NCI-H460 (cell line): ENCODE data around the gene HHATL. TPM values are rescaled to one million over a fixed set of nuclear protein-coding genes. Genes with fewer than 3 reads are reported as not detected.

Experiments used
- DNase-seq: peaks from one replicate; pipeline ENCODE4 v3.0.0-alpha.2; 2016; ENCODE audit warnings: low read depth; ENCODE audit errors: extremely low read depth
- total RNA-seq: library from RNA; depleted of rRNA; stranded (reverse); fragments of >200 nt; shearing (Covaris generic); gene quantifications from 2 replicates; pipeline ENCODE4 v1.2.3, GENCODE V29; 2014

Gene HHATL
- total RNA-seq, 1 experiment from 2014 or later: not detected

GRCh38 chr3:42667523-42668412 is 34.8 kb downstream of the HHATL start:
- DNase-seq: no peak

DNA sequence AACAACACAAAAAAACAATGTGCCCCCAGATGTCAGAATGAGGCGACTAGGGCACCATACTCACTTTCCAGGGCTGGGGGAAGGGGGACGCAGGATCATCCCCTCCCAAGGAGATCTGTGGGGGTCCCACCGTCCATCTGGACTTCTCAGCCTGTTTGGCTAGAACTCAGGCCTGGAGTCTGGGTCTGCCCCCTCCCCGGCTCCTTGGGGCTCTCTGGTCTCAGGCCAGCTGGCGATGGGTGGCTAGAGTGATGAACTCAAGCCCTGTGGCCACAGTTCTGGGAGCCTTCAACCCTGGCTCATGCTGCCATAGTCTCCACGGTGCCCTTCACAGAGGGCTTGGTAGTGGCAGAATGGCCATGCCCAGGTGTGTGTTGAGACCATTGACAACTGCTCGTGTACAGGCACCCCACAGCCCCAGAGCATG is 35.5 kb downstream of the HHATL start:
- no peak for DNase-seq

DNA sequence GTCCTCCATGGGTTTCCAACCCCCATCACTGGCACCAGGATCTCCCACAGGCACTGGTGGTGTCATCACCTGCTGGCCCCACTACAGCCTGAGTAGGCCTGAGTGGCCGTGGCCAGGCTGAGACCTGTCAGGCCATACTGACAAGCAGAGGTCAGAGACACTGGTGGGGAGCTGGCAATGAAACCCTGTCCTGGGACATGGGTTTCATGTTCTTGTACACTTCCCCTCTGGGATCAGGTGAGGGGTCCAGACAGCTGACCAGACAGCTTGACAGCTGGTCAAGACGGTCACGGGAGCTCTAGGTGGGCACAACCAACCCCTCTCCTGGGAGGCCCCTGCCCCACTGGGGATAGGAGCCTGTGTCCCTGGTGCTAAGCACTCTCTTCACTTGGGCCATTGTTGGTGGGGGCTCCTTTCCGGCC is 36.0 kb downstream of the HHATL start:
- no peak for DNase-seq

DNA sequence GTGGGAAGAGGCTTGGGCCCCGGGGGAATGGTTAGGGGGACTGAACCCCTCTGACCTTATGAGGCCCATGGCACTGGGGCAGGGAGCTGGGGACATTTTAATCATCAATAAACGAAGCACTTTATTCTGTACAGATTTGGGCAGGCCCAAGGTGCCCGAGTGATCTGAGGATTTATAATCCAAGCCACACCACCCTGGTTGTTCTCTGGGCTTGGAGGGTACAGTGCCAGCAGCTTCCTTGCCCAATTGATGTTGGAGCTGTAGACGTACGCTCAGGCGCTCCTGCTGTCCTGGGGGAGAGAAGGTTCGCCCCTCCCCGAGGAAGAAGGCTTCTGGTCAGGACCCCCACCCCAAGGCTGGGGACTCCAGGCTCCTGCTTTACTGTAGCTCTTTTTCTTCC is 36.6 kb downstream of the HHATL start:
- no peak for DNase-seq

- DNase-seq: no peak
Measured at GRCh38 chr3:42665050-42665878, 37.3 kb downstream of the HHATL start.

GRCh38 chr3:42664438-42664803 is 38.2 kb downstream of the HHATL start:
- no peak for DNase-seq

DNA sequence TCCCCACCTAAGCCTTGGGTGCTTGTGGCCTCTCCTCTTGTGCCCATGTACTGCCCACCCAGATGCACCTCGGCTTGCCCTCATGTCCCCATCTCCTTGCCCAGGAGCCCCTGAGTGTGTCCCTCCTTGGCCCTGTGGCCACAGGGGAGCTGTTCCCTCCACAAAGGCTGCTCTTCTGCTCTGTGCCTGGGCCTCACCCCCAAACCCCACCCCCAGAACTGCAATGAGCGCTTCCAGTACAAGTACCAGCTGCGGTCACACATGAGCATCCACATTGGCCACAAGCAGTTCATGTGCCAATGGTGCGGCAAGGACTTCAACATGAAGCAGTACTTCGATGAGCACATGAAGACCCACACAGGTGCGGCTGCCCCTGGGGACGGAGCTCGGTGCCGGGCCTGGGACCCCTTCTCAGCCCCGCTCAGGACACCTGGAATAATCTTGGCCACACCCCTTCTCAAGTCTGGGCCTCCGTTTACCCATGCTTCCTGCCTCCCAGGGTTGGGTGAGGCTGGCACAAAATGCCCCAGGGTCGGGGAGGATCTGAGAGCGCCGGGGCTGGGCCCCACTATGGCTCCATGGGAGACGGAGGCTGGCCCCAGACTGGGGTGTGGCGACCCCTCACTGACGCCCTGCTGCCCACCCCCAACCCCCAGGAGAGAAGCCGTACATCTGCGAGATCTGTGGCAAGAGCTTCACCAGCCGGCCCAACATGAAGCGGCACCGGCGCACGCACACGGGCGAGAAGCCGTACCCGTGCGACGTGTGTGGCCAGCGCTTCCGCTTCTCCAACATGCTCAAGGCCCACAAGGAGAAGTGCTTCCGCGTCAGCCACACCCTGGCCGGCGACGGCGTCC is 38.8 kb downstream of the HHATL start:
- no peak for DNase-seq

- no peak for DNase-seq
Measured at GRCh38 chr3:42662813-42663535, 39.6 kb downstream of the HHATL start.

DNA sequence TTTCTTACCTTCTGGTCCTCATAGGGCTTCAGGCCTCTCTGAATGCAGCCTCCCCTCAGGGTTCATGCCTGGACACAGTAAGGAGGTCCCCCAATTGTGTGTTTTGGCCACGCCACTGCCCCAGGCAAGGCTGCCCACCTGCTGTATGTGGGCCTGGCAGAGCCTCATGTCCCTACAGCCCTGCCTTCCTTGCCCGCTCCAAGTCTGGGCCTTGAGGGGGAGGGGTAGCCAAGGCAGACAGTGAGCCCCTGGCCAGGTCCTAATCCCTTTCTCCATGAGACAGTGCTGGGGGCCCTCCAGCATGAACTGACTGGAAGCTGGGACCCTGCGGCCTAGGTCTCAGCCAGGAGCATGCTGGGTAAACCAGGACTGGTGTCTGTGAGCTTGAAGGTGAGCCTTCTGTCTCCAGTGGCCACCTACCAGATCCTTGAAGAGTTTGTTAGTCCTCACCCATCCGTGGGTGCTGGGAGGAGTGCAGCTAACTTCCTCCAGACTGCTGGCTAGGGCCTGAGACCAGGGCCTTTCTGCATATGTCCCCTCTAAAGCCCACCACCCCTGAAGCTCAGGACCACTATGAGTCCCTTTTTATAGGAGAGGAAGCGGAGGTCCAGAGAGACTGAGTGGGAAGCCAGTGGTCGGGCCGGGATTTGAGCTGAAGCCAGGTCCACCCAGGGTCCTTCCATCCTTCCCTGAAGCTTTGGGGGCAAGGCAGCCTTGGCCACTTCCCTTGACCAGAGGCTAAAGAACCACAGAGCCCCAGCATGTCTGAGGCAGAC is 40.4 kb downstream of the HHATL start:
- no peak for DNase-seq

GRCh38 chr3:42661593-42662022 is 41.0 kb downstream of the HHATL start:
- DNase-seq: no peak

DNA sequence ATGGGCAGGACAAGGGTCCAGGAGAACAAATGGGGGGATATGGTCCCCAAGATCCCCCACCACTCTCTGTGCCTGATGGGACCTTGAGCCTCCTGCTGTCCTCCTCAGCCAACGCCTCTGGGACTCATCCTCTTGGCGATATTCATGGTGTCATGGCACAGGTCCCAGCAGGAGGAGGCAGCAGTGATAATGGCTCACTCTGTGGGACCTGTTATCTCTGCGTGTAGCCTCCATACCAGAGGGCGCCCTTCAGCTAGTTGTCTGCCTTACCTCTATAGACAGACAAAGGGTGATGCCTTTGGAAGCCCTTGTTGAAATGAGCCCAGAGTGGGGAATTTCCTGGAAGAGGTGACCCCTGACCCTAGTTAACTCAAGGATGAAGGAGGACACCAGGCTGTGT is 41.7 kb downstream of the HHATL start:
- no peak for DNase-seq

- DNase-seq: no peak
Measured at GRCh38 chr3:42660131-42660715, 42.4 kb downstream of the HHATL start.

DNA sequence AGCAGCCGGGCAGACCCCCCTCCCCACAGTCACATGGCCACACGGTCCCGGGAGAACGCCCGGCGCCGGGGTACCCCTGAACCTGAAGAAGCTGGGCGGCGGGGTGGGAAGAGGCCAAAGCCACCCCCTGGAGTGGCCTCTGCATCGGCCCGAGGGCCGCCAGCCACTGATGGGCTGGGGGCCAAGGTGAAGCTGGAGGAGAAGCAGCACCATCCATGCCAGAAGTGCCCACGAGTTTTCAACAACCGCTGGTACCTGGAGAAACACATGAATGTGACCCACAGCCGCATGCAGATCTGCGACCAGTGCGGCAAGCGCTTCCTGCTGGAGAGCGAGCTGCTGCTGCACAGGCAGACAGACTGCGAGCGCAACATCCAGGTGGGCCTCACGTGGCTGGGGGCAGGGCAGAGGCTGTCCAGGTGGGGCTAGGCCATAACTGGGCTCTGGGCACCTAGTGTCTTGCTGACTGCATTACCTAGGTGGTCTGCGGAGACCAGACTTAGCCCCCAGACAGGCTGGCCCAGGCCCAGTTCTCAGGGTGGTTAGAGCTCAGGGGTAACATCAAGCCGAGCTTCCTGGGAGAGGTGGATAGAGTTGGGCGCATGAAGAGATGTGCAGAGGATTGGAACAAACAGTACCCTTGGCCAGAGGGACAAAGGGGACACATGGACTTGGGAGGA is 43.0 kb downstream of the HHATL start:
- DNase-seq: no peak

- DNase-seq: no peak
Measured at GRCh38 chr3:42658771-42659390, 43.7 kb downstream of the HHATL start.

- DNase-seq: no peak
Measured at GRCh38 chr3:42658091-42658770, 44.4 kb downstream of the HHATL start.

DNA sequence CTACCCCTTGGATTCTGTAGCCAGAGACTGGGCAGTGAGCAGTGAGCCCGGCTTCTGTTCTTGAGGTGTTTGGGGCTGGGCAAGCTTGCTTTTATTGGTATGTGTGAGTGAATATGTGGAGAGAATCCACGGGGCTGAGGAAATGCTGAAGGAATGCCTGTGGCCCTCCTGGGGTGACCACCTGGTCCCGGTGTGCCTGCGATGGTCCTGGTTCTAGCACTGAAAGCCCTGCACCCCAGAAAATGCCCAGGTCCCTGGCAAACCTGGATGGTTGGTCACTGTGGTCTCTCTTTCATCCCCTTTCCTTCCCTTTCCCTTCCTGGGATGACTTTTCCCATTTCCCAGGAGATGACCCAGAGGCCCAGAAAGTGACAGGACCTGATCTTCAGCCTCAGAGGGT is 44.9 kb downstream of the HHATL start:
- DNase-seq: no peak
